ENCODE measurements around the gene SLCO3A1.

The SLCO3A1 gene

DNA sequence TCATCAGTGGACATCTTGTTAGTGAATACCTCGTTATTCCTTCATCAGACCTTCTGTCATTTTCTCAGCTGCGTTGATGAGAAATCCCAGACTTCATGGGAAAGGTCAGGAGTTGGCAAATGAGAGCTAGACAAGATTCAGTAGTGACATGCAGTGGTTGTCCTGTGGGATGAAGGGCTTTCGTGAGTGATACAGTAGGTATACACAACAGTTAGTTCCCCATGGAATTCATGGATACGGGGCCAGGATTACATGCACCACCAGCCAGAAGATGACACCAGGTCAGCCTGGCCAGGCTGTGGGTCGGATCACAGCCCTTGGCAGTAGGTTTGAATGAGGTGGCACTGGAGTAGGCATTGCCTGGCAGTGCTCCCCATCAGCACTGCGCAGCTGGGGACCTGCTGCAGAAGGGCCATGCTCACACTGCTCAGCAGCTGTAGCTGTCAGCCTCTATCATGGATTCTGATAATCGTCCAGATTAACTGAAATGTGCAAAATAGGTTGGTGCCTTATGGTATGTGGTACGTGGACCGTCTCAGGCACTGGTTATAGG lies 150.1 kb downstream of the SLCO3A1 start:
- no peak for DNase-seq (ENCODE audit: low spot score)

DNA sequence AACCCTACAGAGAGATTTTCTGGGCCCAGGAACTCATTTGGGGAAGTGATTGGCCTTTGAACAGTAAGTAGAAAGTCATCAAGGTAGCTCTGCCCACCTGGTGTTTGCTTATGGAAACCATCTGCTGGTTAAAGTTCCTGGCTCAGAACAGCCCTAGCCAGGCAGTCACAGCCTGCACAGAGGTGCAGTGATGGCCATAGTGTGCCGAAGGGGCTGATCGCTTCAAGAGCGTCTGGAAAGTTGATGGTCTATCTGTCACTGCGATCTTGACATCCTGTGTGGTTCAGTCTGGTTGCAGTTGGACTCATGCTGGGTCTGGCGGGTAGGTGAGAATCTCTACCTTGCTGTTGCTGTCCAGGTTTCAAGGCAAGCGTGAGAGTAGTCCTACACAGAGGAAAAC lies 151.6 kb downstream of the SLCO3A1 start:
- DNase-seq (ENCODE audit: low spot score), result peak; percentile 26

DNA sequence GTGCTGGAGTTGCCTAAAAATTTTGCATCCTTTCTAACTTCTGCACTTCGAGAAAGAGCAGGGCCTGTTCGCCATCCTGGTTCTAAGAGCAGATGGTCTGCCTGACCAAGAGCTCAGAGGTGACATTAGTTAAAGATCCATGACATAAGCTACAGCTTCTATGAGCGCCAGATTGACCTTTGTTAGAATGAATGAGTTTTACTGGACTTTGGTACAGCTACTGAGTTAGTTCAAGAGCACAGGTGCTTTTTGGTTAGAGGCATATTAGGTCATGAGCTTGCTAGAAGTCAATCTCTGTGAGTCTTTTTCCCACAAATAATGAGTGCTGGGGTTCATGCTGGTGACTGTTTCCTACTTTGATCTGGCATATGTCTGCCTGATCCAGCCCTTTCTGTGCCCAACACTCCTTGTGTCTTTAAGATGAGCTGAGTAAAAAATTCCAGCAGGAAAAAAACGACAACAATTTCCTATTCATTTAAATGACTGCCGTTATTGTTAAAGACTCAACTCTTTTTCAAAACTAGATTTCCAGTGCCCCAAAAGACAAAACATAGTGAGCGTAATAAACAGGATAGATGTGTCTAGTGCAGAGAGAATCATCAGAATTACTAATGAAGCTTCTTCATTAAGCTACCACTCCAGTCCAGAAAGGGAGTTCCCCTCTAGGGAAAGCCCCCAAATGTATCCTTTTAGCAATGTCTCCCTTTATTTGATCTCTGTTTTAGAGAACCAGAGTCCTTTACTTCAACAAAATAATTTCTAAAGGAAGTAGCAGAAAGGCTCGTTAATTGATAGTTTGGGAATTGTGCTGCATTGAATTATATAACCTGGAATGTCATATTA lies 152.9 kb downstream of the SLCO3A1 start:
- DNase-seq (ENCODE audit: low spot score), result peak; percentile 14

DNA sequence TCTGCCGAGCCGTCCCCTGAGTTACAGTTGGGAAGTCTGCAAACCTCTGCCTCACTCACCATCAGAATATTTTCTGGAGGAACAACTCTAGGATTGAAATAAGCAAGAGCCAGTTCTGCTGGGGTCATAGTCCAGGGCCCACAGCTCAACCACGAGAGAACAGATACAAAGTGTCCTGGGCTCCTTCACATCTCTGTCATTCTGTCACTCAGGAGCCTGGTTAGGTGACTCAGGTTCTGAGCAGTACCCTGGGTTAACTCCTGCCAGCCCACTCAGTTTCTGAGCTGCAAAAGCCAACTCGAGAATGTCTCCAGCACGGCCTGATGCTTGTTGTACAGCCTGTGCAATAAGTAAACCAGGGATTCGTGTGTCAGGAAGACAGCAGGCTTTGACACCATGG lies 155.7 kb downstream of the SLCO3A1 start:
- DNase-seq (ENCODE audit: low spot score), result no peak

DNA sequence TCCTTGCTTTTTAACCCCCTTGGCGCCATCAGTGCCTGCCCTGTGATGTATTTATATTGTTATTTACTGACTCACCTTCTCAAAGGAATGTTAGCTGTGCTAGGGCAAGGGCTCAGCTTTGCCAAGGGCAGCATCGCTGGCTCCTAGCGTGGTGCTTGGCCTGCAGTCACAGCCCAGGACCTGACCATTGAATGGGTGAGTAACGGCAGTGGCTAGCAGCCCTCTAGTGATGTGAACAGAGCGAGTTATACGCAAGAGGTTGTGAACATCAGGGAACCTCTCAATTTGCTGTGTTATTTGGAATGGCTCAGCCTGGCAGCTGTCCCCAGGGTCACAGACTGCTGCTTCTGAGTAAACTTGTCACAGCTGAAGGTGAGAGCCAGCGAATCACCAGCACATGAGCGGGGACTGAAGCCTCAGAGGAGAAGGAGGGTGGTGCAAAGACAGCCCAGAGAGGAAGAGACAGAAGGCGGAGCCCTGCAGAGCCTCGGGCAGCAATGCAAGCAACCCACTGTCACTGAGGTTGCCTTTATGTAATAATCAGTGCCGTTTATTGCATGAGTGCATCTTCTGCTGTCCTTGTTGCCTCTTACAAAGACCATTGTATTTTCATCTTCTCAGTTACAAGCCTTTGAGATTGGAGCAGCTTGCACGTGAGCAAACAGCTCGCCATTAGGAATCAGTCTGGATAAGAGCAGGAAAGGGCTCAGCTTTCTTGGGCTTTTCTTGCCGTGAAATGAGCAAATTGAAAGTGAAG lies 158.3 kb downstream of the SLCO3A1 start:
- peak; percentile 13 for DNase-seq (ENCODE audit: low spot score)

DNA sequence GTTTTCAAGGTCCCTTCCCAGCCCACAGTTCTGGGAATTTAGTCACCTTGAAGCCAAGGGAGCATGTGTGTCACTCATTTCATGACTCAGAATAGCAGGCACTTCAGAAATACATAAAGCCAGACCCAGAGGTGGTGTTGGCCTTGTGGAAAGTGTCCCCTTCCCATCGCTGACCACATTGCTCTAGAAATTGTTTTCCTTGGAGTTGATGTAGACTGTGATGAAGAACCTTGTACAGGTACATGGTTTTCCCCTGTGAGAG lies 158.8 kb downstream of the SLCO3A1 start:
- DNase-seq (ENCODE audit: low spot score), result no peak

DNA sequence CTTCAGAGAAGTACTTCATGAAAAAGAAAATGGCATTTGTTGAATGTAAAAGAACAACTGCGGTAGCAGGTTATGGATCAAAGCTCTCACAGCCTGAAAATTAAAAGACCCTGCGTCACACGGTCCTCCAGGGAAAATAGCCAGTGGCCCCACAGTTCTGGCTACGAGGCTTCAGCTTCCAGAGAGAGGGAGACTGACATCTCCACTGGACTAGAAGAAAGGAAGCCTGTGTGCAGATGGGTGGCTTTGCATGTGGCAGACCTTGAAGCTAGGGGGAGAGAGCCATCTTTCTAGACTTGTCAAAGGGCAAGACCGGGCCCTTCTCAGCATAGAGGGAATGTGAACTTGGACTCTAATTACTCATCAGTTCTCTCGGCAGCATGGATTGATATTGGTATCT lies 159.4 kb downstream of the SLCO3A1 start:
- no peak for DNase-seq (ENCODE audit: low spot score)

DNA sequence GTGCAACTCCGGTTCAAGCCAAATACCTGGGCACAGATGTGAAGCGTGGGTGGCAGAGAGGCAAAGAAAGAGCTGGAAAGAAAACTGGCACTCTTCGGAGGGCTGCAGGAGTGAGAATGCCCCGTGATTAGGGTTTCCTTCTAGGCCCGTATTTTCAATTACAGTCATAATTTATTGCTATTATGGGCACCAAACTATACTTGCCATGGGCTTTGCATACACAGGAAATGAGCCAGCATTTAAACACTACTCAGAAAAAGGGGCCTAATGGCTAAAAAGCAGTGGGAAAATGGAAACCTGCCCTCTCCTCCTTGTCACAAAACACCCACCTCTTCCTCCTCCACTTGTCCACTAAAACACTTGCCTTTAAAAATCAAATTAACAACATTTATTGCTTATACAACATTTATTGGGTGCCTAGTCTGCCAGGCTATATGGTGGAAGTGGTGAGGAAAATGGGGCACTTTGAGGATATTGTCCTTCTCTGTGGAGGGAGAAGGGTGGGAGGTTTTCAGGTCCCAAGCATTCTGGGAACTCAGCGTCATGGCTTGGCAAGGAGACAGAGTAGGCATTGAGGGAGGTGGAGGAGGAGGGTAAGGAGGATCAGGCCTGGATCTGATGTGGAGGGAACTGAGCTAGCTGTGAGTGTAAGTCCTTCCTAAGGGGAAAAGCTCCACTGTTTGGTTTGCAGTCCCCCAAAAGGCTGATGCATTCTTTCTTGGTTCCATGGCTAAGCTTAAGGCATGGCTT lies 160.9 kb downstream of the SLCO3A1 start:
- no peak for DNase-seq (ENCODE audit: low spot score)

DNA sequence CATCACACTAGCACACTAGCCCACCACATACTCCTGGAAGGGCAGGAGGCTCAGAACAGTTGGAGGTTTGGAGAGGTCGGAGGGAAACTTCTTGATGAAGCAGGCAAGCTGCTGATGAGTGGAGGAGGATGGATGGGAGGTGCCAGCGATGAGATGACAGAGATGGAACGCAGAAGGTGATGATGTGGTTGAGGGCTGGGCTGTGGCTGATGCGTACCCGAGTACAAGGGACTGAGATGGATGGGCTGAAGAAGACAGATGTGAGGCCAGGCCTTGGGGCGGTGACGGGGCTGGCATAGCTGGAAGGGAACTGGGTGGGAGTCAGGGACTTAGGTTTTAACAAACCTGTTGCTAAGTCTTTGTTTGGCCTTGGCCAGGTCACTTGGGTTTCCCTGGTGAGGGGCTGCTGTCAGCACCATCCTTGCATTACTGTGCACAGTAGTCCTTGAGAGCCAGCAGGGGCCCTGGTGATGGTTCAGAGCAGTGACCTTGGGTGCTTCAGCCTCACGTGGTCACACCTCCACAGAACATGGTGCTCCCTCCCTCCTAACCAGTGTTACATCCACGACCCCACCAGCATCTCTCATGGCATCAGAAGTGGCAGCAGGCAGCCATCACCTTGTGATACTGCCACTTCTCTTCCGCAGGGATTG lies 164.5 kb downstream of the SLCO3A1 start:
- DNase-seq (ENCODE audit: low spot score), result no peak

DNA sequence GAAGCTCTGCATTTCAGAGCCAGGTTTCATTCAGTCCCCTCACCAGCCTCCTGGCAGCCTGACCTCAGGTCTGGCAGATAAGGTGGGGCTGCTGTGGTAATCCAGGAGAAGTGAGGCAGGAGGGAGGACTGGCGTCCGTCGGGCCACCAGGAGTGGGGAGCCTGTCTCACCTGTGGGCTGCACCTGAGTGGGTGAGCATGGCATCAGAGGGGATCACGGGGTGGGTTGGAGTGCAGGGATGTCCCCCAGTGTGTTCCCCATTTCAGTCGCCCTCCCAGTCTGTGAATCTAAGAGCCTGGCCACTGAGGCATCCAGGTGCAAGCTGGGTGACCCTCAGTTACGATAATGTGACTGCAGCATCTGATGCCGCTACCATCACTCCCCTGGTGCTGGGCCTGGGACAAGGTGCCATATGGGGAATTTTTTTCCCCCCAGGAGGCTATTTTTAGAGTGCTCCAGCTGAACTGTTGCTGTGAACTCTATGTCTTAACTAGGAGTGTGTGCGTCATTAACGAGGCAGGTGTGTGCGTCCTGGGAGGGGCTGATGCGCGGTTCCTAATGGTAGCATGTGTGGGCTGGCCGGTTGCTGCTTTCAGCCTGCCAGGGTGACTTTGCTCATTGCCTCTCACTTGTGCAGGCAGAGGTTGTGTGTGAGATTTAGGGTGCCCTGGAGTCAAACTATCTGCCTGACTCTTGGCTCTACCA lies 165.2 kb downstream of the SLCO3A1 start:
- DNase-seq (ENCODE audit: low spot score), result no peak

DNA sequence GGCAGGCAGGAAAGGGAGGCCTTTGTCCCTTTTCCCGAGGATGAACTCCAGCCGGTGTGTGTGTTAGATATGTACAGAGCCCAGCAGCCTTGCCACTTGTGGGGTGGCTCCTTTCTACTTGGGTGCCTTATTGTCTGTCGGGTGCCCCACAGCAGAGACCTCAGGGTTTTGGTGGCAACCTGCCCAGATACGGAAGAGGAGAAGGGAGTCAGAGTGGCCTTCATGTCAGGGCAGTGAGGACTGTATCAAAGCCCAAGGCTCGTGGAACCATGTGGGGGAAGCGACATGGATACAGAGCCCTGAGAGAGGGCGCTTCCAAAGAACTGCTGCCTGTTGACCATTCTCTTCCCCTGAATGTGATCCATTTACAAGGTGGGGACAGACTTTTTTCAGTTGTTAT lies 166.2 kb downstream of the SLCO3A1 start:
- DNase-seq (ENCODE audit: low spot score), result no peak

DNA sequence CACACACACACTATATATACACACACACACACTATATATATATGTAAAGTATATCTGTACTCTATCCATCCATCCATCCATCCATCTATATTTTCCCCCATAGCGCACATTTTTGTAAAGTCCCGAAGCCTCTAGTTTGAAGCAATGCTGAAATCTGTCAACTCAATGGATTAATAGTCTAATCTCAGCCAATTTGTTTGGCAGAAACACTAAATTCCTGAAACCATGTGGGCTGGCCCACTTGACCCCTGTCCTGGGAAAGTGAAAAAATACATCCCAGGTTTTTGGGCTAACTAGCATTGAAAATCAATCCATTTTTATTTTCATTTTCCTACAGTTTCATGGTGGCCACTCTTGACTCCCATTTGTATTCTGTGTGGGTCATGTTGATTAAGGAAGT lies 166.7 kb downstream of the SLCO3A1 start:
- no peak for DNase-seq (ENCODE audit: low spot score)

DNA sequence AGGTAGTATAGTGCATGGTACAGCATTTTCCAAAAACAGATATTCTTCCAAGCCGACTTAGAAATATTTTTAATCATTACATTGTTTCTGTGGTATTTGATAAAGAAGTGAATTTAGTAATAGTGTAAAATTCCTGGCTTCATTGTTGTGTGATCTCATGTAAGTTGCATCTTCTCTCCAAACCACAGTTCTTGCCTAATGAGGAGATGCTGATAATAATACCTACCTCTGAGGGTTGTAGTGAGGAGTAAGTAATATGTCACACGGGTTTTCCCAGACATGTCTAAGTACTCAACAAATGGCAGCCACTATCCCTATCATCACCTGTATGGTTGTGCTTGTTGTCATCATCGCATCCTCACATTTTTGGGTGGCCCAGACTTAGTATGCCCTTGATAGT lies 167.3 kb downstream of the SLCO3A1 start:
- DNase-seq (ENCODE audit: low spot score), result no peak

DNA sequence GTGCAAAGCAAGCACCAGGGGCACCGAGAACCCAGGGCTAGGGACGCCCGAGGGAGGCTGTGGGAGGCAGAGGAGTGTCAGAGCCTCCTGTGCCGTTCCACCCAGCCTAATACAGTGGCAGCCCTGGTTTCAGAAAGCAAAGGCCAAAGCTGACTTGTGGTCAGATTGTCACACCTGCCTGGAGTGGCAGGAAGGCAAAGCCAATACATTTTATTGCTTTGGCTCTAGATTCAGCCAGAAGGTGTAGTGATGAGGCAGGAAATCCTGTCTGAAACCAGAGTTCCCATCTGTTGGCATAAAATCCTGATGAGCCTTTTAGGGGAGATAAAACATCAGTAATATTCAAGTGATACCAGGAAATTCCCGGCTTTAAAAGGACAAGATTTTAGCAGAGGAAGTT lies 168.3 kb downstream of the SLCO3A1 start:
- no peak for DNase-seq (ENCODE audit: low spot score)

DNA sequence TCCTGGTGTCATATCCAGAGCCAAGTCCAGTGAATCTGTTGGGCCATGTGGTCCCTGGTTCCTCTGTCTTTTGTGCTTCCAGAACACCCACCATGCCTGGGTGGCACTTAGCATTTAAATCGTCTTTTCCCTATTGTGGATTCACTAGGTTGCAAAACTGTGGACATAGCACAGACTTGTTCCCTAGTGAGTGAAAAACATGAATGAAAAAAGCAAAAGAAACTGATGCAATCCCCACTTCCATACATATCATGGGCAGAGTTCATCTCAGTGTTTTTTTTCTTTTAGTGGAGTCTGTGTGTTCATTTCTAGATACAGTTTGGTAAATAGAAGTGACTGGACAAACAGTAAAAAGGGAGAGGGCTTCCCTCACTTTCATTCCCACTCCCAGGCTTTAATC lies 170.5 kb downstream of the SLCO3A1 start:
- no peak for DNase-seq (ENCODE audit: low spot score)

DNA sequence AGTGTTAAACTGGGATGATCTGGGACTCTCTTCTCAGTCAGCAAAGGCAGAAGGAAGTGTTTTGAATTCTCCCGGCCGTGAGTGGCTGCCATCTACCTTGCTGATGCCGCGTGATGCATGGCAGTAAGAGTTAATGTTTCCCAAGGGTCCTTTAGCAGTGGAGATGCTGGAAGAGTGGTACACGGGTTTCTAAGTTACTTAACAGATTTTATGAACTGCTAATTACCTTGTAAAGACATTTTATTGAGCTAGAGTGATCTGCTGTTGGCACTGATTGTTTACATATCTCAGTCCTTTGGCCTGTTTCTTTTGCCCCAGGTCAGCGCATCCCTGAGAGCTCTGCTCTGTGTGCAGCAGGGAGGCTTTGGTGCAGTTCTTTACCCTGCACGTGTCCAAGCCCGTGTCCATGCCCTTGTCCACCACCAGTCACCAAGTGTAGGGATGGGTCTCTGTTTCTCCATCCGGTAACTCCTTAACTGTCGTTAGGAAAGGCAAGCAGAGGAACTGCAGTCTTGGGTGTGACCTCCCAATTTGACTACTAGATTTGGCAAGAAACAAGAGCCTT lies 172.3 kb downstream of the SLCO3A1 start:
- no peak for DNase-seq (ENCODE audit: low spot score)

DNA sequence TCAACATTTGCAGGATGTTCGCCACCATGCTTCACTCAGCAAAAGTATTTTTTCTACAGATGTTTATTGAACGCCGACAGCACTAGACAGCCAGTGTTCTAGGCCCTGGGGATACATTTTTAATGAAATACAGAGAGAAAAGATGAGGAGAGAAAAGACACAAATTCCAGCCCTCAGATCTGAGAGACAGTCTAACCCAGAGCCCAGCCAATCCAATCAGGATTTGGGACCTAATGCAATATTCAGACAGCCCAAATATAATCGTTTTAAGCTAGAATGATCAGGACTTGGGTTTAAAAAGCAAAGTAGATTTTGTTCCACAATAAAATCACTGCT lies 174.8 kb downstream of the SLCO3A1 start:
- DNase-seq (ENCODE audit: low spot score), result no peak

DNA sequence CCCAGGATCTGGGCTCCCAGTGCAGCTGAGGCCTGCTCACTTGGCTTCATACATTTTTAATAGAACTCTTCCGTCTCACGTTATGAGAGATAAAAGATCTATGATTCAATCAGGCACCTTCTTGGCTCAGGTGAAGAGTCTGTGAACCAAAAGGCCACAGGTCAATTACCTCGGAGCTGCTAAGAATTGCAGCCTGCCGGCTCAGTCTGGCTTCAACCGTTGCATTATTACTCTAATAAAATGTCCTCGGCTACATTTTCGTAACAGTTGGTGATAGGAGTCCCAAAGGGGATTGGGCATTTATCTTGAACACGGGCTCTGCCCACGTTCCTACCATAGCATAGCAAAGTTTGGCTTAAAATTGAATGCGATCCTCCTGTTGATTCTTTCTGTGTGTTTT lies 176.3 kb downstream of the SLCO3A1 start:
- DNase-seq (ENCODE audit: low spot score), result no peak

DNA sequence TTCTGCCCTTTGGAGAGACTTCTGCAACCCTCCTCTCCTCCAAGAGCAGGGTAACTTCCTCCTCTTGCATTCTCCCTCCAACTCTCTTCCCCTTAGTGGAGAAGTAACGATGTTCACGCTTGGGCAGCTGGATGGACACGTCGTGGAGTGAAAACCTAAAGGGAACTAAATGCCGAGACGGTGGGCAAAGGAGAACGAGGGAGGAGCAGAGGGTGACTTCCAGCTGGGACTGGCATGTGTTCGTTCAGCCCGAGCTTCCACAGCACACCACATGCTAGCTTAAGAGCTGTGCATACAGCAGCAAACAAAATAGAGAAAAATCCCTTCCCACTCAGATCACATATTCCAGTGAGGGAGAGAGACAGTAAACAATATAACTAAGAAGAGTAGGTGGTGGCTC lies 179.8 kb downstream of the SLCO3A1 start:
- DNase-seq (ENCODE audit: low spot score), result no peak

DNA sequence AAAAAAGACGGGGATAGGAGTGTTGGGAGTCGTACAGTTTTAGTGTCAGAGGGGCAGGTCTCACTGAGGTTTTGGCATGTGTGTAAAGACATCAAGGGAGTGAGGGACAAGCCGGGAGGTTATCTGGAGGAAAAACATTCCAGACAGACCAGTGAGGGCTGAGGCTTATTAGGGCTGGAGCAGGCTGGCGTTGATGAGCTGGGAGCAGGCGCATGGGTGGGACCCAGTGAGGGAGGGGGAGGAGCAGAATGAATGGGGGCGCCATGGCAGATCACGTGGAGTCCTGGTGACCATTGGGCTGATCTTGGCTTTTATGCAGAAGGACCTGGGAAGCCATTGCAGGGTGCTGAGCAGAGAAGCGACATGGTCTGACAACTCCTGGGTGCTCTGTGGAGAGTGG lies 180.2 kb downstream of the SLCO3A1 start:
- DNase-seq (ENCODE audit: low spot score), result no peak

DNA sequence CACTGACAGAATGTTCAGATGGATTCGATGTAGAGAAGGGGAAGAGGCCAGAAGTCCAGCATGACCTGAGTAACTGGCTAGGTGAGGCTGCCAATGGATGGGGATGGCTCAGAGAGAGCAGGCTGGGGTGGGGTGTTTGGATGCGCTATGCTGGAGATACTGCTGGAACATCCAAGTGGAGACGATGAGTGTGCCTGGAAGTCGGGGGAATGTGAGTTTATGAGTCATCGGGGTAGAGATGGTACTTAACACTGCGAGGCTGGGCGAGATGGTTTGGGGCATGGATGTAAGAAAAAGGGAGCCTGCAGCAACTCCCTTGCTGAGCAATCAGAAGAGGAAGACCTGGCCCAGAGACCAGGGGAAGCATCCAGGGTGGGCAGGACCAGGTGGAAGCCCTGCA lies 180.7 kb downstream of the SLCO3A1 start:
- no peak for DNase-seq (ENCODE audit: low spot score)

Measured in germinal center (tissue), 1 donor.